ENCODE data around the gene FIBP. TPM values are rescaled to one million over a fixed set of nuclear protein-coding genes. Genes with fewer than 3 reads are reported as not detected.

The FIBP gene
- total RNA-seq, 1 donor from 2014 or later = 44.0 TPM

DNA sequence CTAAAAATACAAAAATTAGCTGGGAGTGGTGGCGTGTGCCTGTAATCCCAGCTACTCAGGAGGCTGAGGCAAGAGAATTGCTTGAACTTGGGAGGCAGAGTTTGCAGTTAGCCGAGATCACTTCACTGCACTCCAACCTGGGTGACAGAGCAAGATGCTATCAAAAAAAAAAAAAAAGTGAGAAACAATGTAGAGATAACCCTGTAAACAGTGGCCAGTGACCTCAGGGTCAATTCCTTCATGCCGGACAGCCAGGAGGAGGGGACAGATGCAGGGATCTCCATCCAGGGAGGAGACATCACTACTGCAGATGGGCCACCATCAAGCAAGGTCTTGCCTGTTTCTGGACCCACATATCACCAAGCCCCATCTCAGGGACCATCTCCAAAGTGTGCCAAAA lies 40.5 kb downstream of the FIBP start:
- no peak overlapping the region for H3K4me3 ChIP-seq
- intact Hi-C loops (cut with DNase I) = no loop called here
- no peak for DNase-seq
- no peak overlapping the region for H3K27ac ChIP-seq
- peaks cover 3% of the 10 kb centered on the region for H3K9me3 ChIP-seq
- no peaks in the 10 kb centered on the region for H3K27me3 ChIP-seq (ENCODE audit: low read depth)
- no peak for ATAC-seq
- TF ChIP-seq, protein P1, sequence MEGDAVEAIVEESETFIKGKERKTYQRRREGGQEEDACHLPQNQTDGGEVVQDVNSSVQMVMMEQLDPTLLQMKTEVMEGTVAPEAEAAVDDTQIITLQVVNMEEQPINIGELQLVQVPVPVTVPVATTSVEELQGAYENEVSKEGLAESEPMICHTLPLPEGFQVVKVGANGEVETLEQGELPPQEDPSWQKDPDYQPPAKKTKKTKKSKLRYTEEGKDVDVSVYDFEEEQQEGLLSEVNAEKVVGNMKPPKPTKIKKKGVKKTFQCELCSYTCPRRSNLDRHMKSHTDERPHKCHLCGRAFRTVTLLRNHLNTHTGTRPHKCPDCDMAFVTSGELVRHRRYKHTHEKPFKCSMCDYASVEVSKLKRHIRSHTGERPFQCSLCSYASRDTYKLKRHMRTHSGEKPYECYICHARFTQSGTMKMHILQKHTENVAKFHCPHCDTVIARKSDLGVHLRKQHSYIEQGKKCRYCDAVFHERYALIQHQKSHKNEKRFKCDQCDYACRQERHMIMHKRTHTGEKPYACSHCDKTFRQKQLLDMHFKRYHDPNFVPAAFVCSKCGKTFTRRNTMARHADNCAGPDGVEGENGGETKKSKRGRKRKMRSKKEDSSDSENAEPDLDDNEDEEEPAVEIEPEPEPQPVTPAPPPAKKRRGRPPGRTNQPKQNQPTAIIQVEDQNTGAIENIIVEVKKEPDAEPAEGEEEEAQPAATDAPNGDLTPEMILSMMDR (IDR thresholded peaks at IDR 0.05) = no peak
- peaks cover 13% of the 10 kb centered on the region for H3K36me3 ChIP-seq
- no peaks in the 10 kb centered on the region for H3K4me1 ChIP-seq

DNA sequence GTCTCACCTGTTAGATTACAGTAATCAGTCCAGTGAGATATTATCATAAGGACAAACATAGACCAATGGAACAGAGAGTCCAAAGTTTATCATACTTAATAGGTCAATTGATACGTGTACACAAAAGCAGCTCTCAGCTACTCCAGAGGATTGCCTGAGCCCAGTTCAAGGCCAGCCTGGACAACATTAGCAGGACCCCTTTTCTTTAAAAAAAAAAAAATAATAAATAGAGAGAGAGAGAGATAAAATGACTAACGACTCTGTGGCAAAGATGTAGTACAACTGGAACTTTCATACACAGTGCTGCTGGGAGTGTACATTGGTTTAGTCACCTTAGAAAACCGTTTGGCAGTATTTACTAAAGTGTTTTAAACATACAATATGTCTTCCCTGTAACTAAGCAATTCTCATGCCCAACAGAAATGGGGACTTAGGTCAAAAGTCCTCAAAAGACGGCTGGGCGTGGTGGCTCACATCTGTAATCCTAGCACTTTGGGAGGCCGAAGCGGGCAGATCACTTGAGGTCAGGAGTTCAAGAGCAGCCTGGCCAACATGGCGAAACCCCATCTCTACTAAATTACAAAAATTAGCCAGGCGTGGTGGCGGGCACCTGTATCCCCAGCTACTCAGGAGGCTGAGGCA lies 43.9 kb downstream of the FIBP start:
- no peak overlapping the region for H3K4me3 ChIP-seq
- no peak overlapping the region for H3K27ac ChIP-seq
- no peaks in the 10 kb centered on the region for H3K36me3 ChIP-seq
- DNase-seq (no peak), ATAC-seq (no peak)
- intact Hi-C loops (cut with DNase I) = no loop called here
- H3K9me3 ChIP-seq = no peaks in the 10 kb centered on the region
- no peaks in the 10 kb centered on the region for H3K4me1 ChIP-seq
- no peaks in the 10 kb centered on the region for H3K27me3 ChIP-seq (ENCODE audit: low read depth)
- TF ChIP-seq, protein P1 (IDR thresholded peaks at IDR 0.05) = no peak

DNA sequence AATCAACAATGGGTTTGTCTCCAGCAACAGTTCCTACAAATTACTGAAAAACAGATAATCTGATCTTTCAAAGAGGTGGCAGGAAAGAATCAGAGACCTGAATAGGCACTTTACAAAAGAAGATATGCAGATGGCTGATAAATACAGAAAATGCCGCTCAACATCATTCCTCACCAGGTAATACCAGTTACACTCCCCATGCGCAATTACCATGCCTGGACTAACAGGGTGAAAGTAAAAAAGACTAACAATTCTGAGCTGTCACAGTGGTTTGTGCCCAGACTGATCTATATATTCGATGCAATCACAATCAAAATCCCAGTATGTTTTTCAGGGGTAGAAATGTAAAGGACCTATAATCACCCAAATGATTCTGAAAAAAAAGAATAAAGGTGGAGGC lies 44.5 kb downstream of the FIBP start:
- intact Hi-C loops (cut with DNase I) = no loop called here
- no peaks in the 10 kb centered on the region for H3K36me3 ChIP-seq
- DNase-seq (no peak), ATAC-seq (no peak)
- TF ChIP-seq, protein P1 (IDR thresholded peaks at IDR 0.05) = no peak
- H3K9me3 ChIP-seq = no peaks in the 10 kb centered on the region
- H3K27ac ChIP-seq = no peak overlapping the region
- H3K4me1 ChIP-seq = no peaks in the 10 kb centered on the region
- no peak overlapping the region for H3K4me3 ChIP-seq
- no peaks in the 10 kb centered on the region for H3K27me3 ChIP-seq (ENCODE audit: low read depth)

DNA sequence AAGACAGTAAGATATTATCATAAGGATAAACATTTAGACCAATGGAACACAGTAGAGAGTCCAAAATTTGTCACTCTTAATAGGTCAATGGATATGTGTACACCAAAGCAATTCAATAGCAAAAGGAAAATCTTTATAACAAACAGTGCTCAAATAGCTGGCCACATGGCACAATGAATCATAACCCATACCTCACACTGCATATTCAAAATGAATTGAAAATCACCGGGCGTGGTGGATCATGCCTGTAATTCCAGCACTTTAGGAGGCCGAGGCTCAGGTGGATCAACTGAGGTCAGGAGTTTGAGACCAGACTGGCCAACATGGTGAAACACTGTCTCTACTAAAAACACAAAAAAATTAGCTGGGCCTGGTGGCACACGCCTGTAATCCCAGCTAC lies 46.1 kb downstream of the FIBP start:
- no peak for ATAC-seq
- Histone ChIP-seq H3K4me1 (no peaks in the 10 kb centered on the region), H3K36me3 (no peaks in the 10 kb centered on the region), H3K4me3 (no peak overlapping the region), H3K9me3 (no peaks in the 10 kb centered on the region), H3K27me3 (ENCODE audit: low read depth) (no peaks in the 10 kb centered on the region), H3K27ac (no peak overlapping the region)
- DNase-seq = no peak
- intact Hi-C loops (cut with DNase I) = no loop called here
- TF ChIP-seq, protein P1 (IDR thresholded peaks at IDR 0.05) = no peak

DNA sequence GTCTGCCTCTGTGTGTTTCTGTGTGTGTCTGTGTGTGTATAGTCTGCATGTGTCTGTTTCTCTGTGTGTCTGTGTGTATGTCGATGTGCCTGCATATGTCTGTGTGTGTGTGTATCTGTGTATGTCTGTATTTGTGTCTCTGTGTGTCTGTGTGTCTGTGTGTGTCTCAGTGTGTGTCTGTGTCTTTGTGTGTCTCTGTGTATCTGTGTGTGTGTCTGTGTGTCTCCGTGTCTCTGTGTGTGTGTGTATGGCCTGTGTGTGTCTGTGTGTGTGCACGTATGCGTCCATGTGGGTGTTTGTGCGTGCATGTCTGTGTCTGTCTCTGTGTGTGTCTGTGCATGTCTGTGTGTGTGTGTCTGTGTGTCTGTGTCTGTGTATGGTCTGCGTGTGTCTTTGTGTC lies 54.1 kb downstream of the FIBP start:
- DNase-seq = no peak
- H3K4me3 ChIP-seq = peak overlapping the region; percentile 59
- intact Hi-C loops (cut with DNase I) = no loop called here

More for the DNA sequence above, 54.1 kb downstream of the FIBP start:
- Histone ChIP-seq H3K27me3 (ENCODE audit: low read depth) (no peaks in the 10 kb centered on the region), H3K4me1 (peaks cover 13% of the 10 kb centered on the region), H3K36me3 (no peaks in the 10 kb centered on the region), H3K9me3 (no peaks in the 10 kb centered on the region), H3K27ac (no peak overlapping the region)
- no peak for ATAC-seq
- TF ChIP-seq, protein P1 (IDR thresholded peaks at IDR 0.05) = no peak

Other genes with a start within 250 kb of the FIBP start
- 68.9 TPM for gene RELA, start 225.6 kb downstream of the FIBP start, total RNA-seq
- gene KAT5, start 176.2 kb downstream of the FIBP start, total RNA-seq = 82.6 TPM
- gene RNASEH2C, start 167.7 kb downstream of the FIBP start, total RNA-seq = 44.4 TPM
- gene AP5B1, start 107.5 kb downstream of the FIBP start, total RNA-seq = 46.3 TPM
- 0.89 TPM for gene OVOL1, start 101.4 kb downstream of the FIBP start, total RNA-seq
- 0.47 TPM for gene SNX32, start 54.5 kb downstream of the FIBP start, total RNA-seq
- 647 TPM for gene CFL1, start 30.3 kb downstream of the FIBP start, total RNA-seq
- 52.8 TPM for gene MUS81, start 28.0 kb downstream of the FIBP start, total RNA-seq
- gene EFEMP2, start 15.7 kb downstream of the FIBP start, total RNA-seq = 53.9 TPM
- 20.6 TPM for gene CTSW, start 8.6 kb downstream of the FIBP start, total RNA-seq
- 28.6 TPM for gene CCDC85B, start 2.2 kb upstream of the FIBP start, total RNA-seq
- 2.2 TPM for gene FOSL1, start 11.9 kb upstream of the FIBP start, total RNA-seq
- gene C11orf68, start 30.6 kb upstream of the FIBP start, total RNA-seq = 36.5 TPM
- 63.3 TPM for gene DRAP1, start 31.0 kb upstream of the FIBP start, total RNA-seq
- gene TSGA10IP, start 57.0 kb upstream of the FIBP start, total RNA-seq = not detected
- gene SART1, start 73.3 kb upstream of the FIBP start, total RNA-seq = 51.0 TPM
- 29.0 TPM for gene EIF1AD, start 113.7 kb upstream of the FIBP start, total RNA-seq
- 156 TPM for gene BANF1, start 114.0 kb upstream of the FIBP start, total RNA-seq
- gene CST6, start 123.5 kb upstream of the FIBP start, total RNA-seq = 11.0 TPM
- 3.6 TPM for gene CATSPER1, start 138.0 kb upstream of the FIBP start, total RNA-seq
- gene GAL3ST3, start 160.7 kb upstream of the FIBP start, total RNA-seq = not detected
- gene SF3B2, start 163.9 kb upstream of the FIBP start, total RNA-seq = 145 TPM
- gene PACS1, start 181.8 kb upstream of the FIBP start, total RNA-seq = 50.8 TPM